Measurements from ENCODE around the gene SLC9B1. TPM values are rescaled to one million over a fixed set of nuclear protein-coding genes. Genes with fewer than 3 reads are reported as not detected.

The SLC9B1 gene
- total and polyA plus RNA-seq, 10 donors: 0.37 to 5.4 (median 1.7) TPM

GRCh38 chr4:103012060-103012459 is 7.4 kb downstream of the SLC9B1 start:
- intact Hi-C loops (cut with DNase I; ENCODE audit: low total_unique reads): loop anchor here (5.0 kb wide), 1 partner anchor 560 kb away; no protein-coding TSS in a partner anchor
- 72 to 83% (median 81%) methylated on average over 1 of the region's 1 CpG for WGBS, 5 donors
- no peaks in the 10 kb centered on the region for H3K9me3 ChIP-seq
- H3K4me1 ChIP-seq: peaks cover 0 to 3% (median 0%) of the 10 kb centered on the region in 6 donors
- no peak for TF ChIP-seq CTCF (IDR thresholded peaks at IDR 0.05 in 8 of 11, conservative IDR thresholded peaks at IDR 0.05 in 3 of 11)
- no peak for TF ChIP-seq POLR2AphosphoS5 (IDR thresholded peaks at IDR 0.05)
- no peak for TF ChIP-seq POLR2A (IDR thresholded peaks at IDR 0.05)
- no peak overlapping the region for H3K4me3 ChIP-seq
- no peaks in the 10 kb centered on the region for H3K27me3 ChIP-seq (replicated peaks in 1 of 7)
- H3K27ac ChIP-seq: peak overlapping the region in 1 of 8 donors; percentile 11
- H3K36me3 ChIP-seq: no peaks in the 10 kb centered on the region
- no peak for DNase-seq

GRCh38 chr4:103011378-103012025 is 8.0 kb downstream of the SLC9B1 start:
- intact Hi-C loops (cut with DNase I; ENCODE audit: low total_unique reads): loop anchor here (5.0 kb wide), 1 partner anchor 559 kb away; no protein-coding TSS in a partner anchor
- DNase-seq: no peak
- H3K4me3 ChIP-seq: no peak overlapping the region
- H3K36me3 ChIP-seq: no peaks in the 10 kb centered on the region
- TF ChIP-seq CTCF (IDR thresholded peaks at IDR 0.05 in 8 of 11, conservative IDR thresholded peaks at IDR 0.05 in 3 of 11): no peak
- TF ChIP-seq POLR2AphosphoS5 (IDR thresholded peaks at IDR 0.05): no peak
- no peak for TF ChIP-seq POLR2A (IDR thresholded peaks at IDR 0.05)
- no peak overlapping the region for H3K27ac ChIP-seq
- H3K9me3 ChIP-seq: no peaks in the 10 kb centered on the region
- H3K4me1 ChIP-seq: peaks cover 0 to 3% (median 0%) of the 10 kb centered on the region in 6 donors
- WGBS, 5 donors: 84 to 100% (median 87%) methylated on average over 3 to 4 of the region's 4 CpGs
- no peaks in the 10 kb centered on the region for H3K27me3 ChIP-seq (replicated peaks in 1 of 7)

- H3K4me1 ChIP-seq: peaks cover 0 to 3% (median 0%) of the 10 kb centered on the region in 6 donors
- WGBS, 5 donors: 94 to 100% (median 96%) methylated on average over 1 of the region's 1 CpG
- DNase-seq: no peak
- TF ChIP-seq CTCF (IDR thresholded peaks at IDR 0.05 in 8 of 11, conservative IDR thresholded peaks at IDR 0.05 in 3 of 11): no peak
- no peak for TF ChIP-seq POLR2A (IDR thresholded peaks at IDR 0.05)
- no peak for TF ChIP-seq POLR2AphosphoS5 (IDR thresholded peaks at IDR 0.05)
- H3K4me3 ChIP-seq: no peak overlapping the region
- H3K27ac ChIP-seq: no peak overlapping the region
- no peaks in the 10 kb centered on the region for H3K36me3 ChIP-seq
- H3K27me3 ChIP-seq (replicated peaks in 1 of 7): no peaks in the 10 kb centered on the region
- H3K9me3 ChIP-seq: no peaks in the 10 kb centered on the region
- intact Hi-C loops (cut with DNase I; ENCODE audit: low total_unique reads): loop anchor here (5.0 kb wide), 1 partner anchor 559 kb away; no protein-coding TSS in a partner anchor
These were observed 8.7 kb downstream of the SLC9B1 start for GRCh38 chr4:103010804-103011203.

DNA sequence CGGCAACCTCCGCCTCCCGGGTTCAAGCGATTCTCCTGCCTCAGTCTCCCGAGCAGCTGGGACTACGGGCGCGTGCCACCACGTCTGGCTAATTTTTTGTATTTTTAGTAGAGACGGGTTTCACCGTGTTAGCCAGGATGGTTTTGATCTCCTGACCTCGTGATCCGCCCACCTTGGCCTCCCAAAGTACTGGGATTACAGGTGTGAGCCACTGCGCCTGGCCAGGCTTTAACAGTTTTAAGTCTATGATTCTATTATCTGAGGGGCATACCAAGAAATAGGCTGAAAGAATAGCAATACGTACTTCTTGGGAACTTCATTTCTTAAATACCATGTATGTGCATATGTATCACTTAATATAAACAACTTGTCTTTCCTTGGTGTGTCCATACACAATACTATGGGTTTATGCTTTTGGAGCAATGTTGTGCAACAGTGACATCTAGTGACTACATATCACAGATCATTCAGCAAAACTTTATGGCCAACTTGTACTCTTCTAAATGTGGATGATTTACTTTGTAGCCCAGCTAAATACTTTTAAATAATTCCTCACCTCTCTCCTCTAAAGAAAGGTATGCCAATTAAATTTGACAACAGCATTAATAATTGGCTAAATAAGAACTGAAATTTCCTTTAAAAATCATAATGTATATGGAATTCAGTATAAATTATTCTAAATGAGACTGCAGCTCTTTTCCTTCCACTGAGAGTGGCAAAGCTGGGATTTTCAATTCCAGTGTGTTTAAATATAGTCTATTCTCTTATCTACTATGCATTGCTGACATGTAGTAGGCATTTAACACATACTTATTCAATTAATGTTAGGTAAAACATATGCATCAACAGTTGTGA is 10.4 kb downstream of the SLC9B1 start:
- no peak overlapping the region for H3K27ac ChIP-seq
- intact Hi-C loops (cut with DNase I; ENCODE audit: low total_unique reads): no loop called here
- no peaks in the 10 kb centered on the region for H3K9me3 ChIP-seq
- no peak for DNase-seq
- H3K27me3 ChIP-seq (replicated peaks in 1 of 7): no peaks in the 10 kb centered on the region
- peaks cover 0 to 3% (median 0%) of the 10 kb centered on the region in 6 donors for H3K4me1 ChIP-seq
- no peak overlapping the region for H3K4me3 ChIP-seq
- TF ChIP-seq CTCF (IDR thresholded peaks at IDR 0.05 in 8 of 11, conservative IDR thresholded peaks at IDR 0.05 in 3 of 11) (peak; percentile 44 to 78 (median 70)), POLR2AphosphoS5 (IDR thresholded peaks at IDR 0.05) (no peak), POLR2A (IDR thresholded peaks at IDR 0.05) (no peak)
- H3K36me3 ChIP-seq: no peaks in the 10 kb centered on the region
- WGBS, 5 donors: 77 to 82% (median 78%) methylated on average over 15 of the region's 15 CpGs

All from spleen (tissue), 11 donors.